PC-3 (cell line): ENCODE results near the gene GUCY2D. TPM values are rescaled to one million over a fixed set of nuclear protein-coding genes. Genes with fewer than 3 reads are reported as not detected.

Experiments
- ATAC-seq: fragments of 200-7000 bp; cut with Tn5 transposase; 2 replicates; pipeline ENCODE4 v1.9.1; 2020; ENCODE audit warnings: mild to moderate bottlenecking, moderate library complexity
- BruUV-seq: library from RNA; stranded (reverse); fragments of 400-500 nt; replicated peaks from 2 replicates; lab custom pipeline; 2021; lab: Mats Ljungman, UMichigan
- CTCF ChIA-PET: fragments of 300-600 bp; sonication (Branson Sonifier 250); formaldehyde crosslinking; loops from one replicate; lab custom pipeline; 2022; ENCODE audit warnings: antibody characterized with exemption; lab: Charles Lee
- POLR2A ChIA-PET: fragments of 300-600 bp; sonication (Branson Sonifier 250); formaldehyde crosslinking; loops from one replicate; lab custom pipeline; 2022; ENCODE audit warnings: antibody characterized with exemption; ENCODE audit not compliant: unreplicated experiment; lab: Charles Lee
- DNase-seq: peaks from one replicate; pipeline ENCODE4 v3.0.0-alpha.2; 2015
- H2AFZ ChIP-seq: fragments of 300-600 bp; sonication (generic); 2 replicates; pipeline ENCODE4 v1.6.0; 2016; ENCODE audit warnings: antibody characterized with exemption, low read length
- H3F3A ChIP-seq: fragments of 300-600 bp; sonication (generic); one replicate; pipeline ENCODE4 v1.6.0; 2017; ENCODE audit warnings: antibody characterized with exemption, low read length, control low read depth, mild to moderate bottlenecking; ENCODE audit not compliant: unreplicated experiment
- H3K27ac ChIP-seq: fragments of 300-600 bp; sonication (generic); 2 replicates; pipeline ENCODE4 v1.5.1; 2016; ENCODE audit warnings: mild to moderate bottlenecking, low read length
- H3K27me3 ChIP-seq: fragments of 300-600 bp; sonication (generic); 2 replicates; pipeline ENCODE4 v1.6.1; 2016; ENCODE audit warnings: low read length, mixed read lengths
- H3K36me3 ChIP-seq: fragments of 300-600 bp; sonication (generic); 2 replicates; pipeline ENCODE4 v1.6.1; 2016; ENCODE audit warnings: low read depth, mixed run types, low read length, mixed read lengths
- H3K4me1 ChIP-seq: fragments of 300-600 bp; sonication (generic); 2 replicates; pipeline ENCODE4 v1.5.1; 2016; ENCODE audit warnings: low read length; ENCODE audit not compliant: insufficient read depth
- H3K4me2 ChIP-seq: fragments of 300-600 bp; sonication (generic); 2 replicates; pipeline ENCODE4 v1.6.0; 2016; ENCODE audit warnings: low read length
- H3K4me3 ChIP-seq: fragments of 300-600 bp; sonication (generic); 2 replicates; pipeline ENCODE4 v1.5.1; 2016; ENCODE audit warnings: mild to moderate bottlenecking, low read length, mixed read lengths
- H3K79me2 ChIP-seq: fragments of 300-600 bp; sonication (generic); 2 replicates; pipeline ENCODE4 v1.6.1; 2017; ENCODE audit warnings: low read length, mixed read lengths
- H3K9ac ChIP-seq: fragments of 300-600 bp; sonication (generic); 2 replicates; pipeline ENCODE4 v1.6.0; 2016; ENCODE audit warnings: mild to moderate bottlenecking, low read length
- H3K9me2 ChIP-seq: fragments of 300-600 bp; sonication (generic); replicated peaks from 2 replicates; pipeline ENCODE4 v1.6.1; 2016; ENCODE audit warnings: mixed run types, low read length, mixed read lengths
- H3K9me3 ChIP-seq: fragments of 300-600 bp; sonication (generic); 2 replicates; pipeline ENCODE4 v1.6.1; 2016; ENCODE audit warnings: low read length, mixed read lengths
- H4K20me1 ChIP-seq: fragments of 300-600 bp; sonication (generic); 2 replicates; pipeline ENCODE4 v1.6.1; 2016; ENCODE audit warnings: low read length, mixed read lengths
- CTCF ChIP-seq: fragments of 300-600 bp; sonication (generic); conservative IDR thresholded peaks from 2 replicates; pipeline ENCODE4 v1.5.1; 2017; ENCODE audit warnings: antibody characterized with exemption, low read depth, mild to moderate bottlenecking, low read length
- EZH2 ChIP-seq: fragments of 300-600 bp; sonication (generic); IDR thresholded peaks from one replicate; pipeline ENCODE4 v1.6.1; 2017; ENCODE audit warnings: antibody characterized with exemption, mild to moderate bottlenecking, low read length; ENCODE audit not compliant: unreplicated experiment
- EZH2phosphoT487 ChIP-seq: fragments of 300-600 bp; sonication (generic); IDR thresholded peaks from 2 replicates; pipeline ENCODE4 v1.6.1; 2018; ENCODE audit warnings: mild to moderate bottlenecking, antibody characterized with exemption, low read length, borderline replicate concordance
- intact Hi-C: fragments of 100-400 bp; cut with micrococcal nuclease; formaldehyde crosslinking; loops from 2 replicates; pipeline ENCODE4 v1.9.0; 2023
- total RNA-seq: library from RNA; depleted of rRNA; stranded (reverse); fragments of >200 nt; gene quantifications from 2 replicates; pipeline ENCODE4 v1.2.3, GENCODE V29; 2014

GUCY2D gene
- total RNA-seq, 1 experiment from 2014 or later = not detected

- Histone ChIP-seq H3K36me3 (no peaks in the 10 kb centered on the region), H3K9ac (no peak overlapping the region), H3F3A (no peaks in the 10 kb centered on the region), H3K27me3 (no peaks in the 10 kb centered on the region), H3K9me3 (no peaks in the 10 kb centered on the region), H3K27ac (no peak overlapping the region), H3K4me2 (no peak overlapping the region), H3K79me2 (no peaks in the 10 kb centered on the region), H3K4me3 (no peak overlapping the region), H2AFZ (no peak overlapping the region), H4K20me1 (no peaks in the 10 kb centered on the region), H3K9me2 (no peaks in the 10 kb centered on the region), H3K4me1 (peaks cover 4% of the 10 kb centered on the region)
- intact Hi-C loops = no loop called here
- DNase-seq (no peak), ATAC-seq (no peak)
- CTCF ChIA-PET = no interaction called here
- POLR2A ChIA-PET = no interaction called here
- no TSS peak for BruUV-seq
- TF ChIP-seq CTCF (no peak), EZH2phosphoT487 (no peak)
Observed at GRCh38 chr17:7956228-7956965, 46.0 kb upstream of the GUCY2D start.

- peaks cover 4% of the 10 kb centered on the region for H3K4me1 ChIP-seq
- intact Hi-C loops = no loop called here
- BruUV-seq = no TSS peak
- H3K79me2 ChIP-seq = no peaks in the 10 kb centered on the region
- TF ChIP-seq EZH2phosphoT487 = no peak
- TF ChIP-seq CTCF = no peak
- TF ChIP-seq EZH2 = no peak
- no peaks in the 10 kb centered on the region for H3K9me2 ChIP-seq
- H3K27ac ChIP-seq = no peak overlapping the region
- DNase-seq (no peak), ATAC-seq (no peak)
- no peak overlapping the region for H3K4me3 ChIP-seq
- H3K27me3 ChIP-seq = no peaks in the 10 kb centered on the region
- no peak overlapping the region for H2AFZ ChIP-seq
- no peaks in the 10 kb centered on the region for H3F3A ChIP-seq
- no peaks in the 10 kb centered on the region for H3K36me3 ChIP-seq
- H3K4me2 ChIP-seq = no peak overlapping the region
- no peaks in the 10 kb centered on the region for H4K20me1 ChIP-seq
- H3K9me3 ChIP-seq = no peaks in the 10 kb centered on the region
- ChIA-PET CTCF (interaction anchor here (0.5 kb wide), 1 partner anchor 30 kb away, joined by 6 read pairs; no protein-coding TSS in a partner anchor), POLR2A (no interaction called here)
- no peak overlapping the region for H3K9ac ChIP-seq
Observed at GRCh38 chr17:7959503-7960253, 42.7 kb upstream of the GUCY2D start.

GRCh38 chr17:7961421-7961820 lies 41.0 kb upstream of the GUCY2D start:
- Histone ChIP-seq H3K4me2 (no peak overlapping the region), H3K36me3 (no peaks in the 10 kb centered on the region), H3K9me3 (no peaks in the 10 kb centered on the region), H3K4me3 (no peak overlapping the region), H3K9ac (no peak overlapping the region), H3K9me2 (no peaks in the 10 kb centered on the region), H3F3A (no peaks in the 10 kb centered on the region), H4K20me1 (no peaks in the 10 kb centered on the region), H3K27me3 (no peaks in the 10 kb centered on the region), H3K4me1 (peaks cover 4% of the 10 kb centered on the region), H3K79me2 (no peaks in the 10 kb centered on the region), H3K27ac (no peak overlapping the region), H2AFZ (no peak overlapping the region)
- TF ChIP-seq CTCF (no peak), EZH2phosphoT487 (no peak), EZH2 (no peak)
- no TSS peak for BruUV-seq
- no peak for ATAC-seq
- ChIA-PET POLR2A (no interaction called here), CTCF (no interaction called here)
- no peak for DNase-seq
- intact Hi-C loops = no loop called here
